GM12891 (cell line): ENCODE data around the gene ANKMY1.

Source experiments
- DNase-seq: peaks from one replicate; pipeline ENCODE4 v3.0.0; 2011; ENCODE audit warnings: low spot score; ENCODE audit not compliant: insufficient read length
- FAIRE-seq: peaks from 2 replicates; lab custom pipeline; 2011; peaks lifted over from hg19 to GRCh38; lab: Jason Lieb, UNC
- PAX5 ChIP-seq: IDR thresholded peaks from 2 replicates; pipeline ENCODE4 v1.6.1; 2011; ENCODE audit warnings: low read length, moderate library complexity, mild to moderate bottlenecking; ENCODE audit not compliant: insufficient read depth, severe bottlenecking
- POLR2A ChIP-seq: IDR thresholded peaks from 2 replicates; pipeline ENCODE4 v1.6.1; 2011; ENCODE audit warnings: low read depth, low read length, control low read depth
- POLR2AphosphoS5 ChIP-seq: IDR thresholded peaks from 2 replicates; pipeline ENCODE4 v1.6.1; 2011; ENCODE audit warnings: low read depth, low read length, control low read depth
- POU2F2 ChIP-seq: IDR thresholded peaks from 2 replicates; pipeline ENCODE4 v1.6.1; 2011; ENCODE audit warnings: low read depth, mild to moderate bottlenecking, control low read depth, low read length, moderate library complexity
- SPI1 ChIP-seq: IDR thresholded peaks from 2 replicates; pipeline ENCODE4 v1.6.1; 2011; ENCODE audit warnings: low read depth, low read length, control low read depth
- TAF1 ChIP-seq: IDR thresholded peaks from 2 replicates; pipeline ENCODE4 v1.6.1; 2011; ENCODE audit warnings: low read depth, low read length, control low read depth

Gene ANKMY1

GRCh38 chr2:240506406-240507059 lies 51.3 kb downstream of the ANKMY1 start:
- DNase-seq (no peak), FAIRE-seq (no peak)
- TF ChIP-seq POU2F2: no peak
- TF ChIP-seq POLR2AphosphoS5: no peak
- TF ChIP-seq SPI1: no peak
- no peak for TF ChIP-seq TAF1
- no peak for TF ChIP-seq PAX5
- no peak for TF ChIP-seq POLR2A

DNA sequence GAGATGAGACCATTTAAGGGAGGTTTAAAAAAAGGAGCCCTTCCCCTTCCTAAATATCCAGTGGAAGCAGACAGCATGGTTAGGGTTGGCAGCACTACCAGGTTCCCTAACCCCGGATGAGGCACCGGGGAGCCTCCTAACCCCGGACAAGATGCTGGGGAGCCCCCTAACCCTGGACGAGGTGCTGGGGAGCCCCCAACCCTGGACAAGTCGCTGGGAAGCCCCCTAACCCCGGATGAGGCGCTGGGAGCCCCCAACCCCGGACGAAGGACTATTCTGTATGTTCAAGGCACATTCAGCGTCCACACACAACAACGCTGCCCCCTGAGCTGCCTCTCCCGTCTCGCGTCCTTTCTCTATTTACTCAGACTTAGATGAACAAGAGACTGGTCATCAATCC lies 51.9 kb downstream of the ANKMY1 start:
- no peak for FAIRE-seq
- TF ChIP-seq POLR2AphosphoS5 (no peak), TAF1 (no peak)

DNA sequence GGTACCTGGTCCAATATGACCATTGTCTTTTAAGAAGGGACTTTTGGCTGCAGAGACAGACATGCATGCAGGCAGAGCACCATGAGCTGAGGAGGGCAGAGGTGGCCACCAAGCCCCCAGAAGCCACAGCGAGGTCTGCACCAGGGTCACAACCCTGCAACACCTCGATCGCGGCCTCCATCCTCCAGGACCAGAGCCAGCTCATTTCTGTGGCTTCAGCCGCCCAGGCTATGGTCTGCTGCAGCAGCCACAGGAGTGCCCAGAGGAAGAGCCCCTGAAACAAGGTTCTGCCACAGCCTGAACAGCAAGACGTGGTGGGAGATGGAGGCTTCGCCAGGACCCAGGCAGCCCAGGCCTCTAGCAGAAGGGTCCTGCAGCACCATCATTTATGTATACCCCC lies 53.9 kb downstream of the ANKMY1 start:
- no peak for DNase-seq
- FAIRE-seq: no peak
- TF ChIP-seq PAX5: no peak
- no peak for TF ChIP-seq TAF1
- TF ChIP-seq POLR2A: no peak
- TF ChIP-seq POU2F2: no peak
- TF ChIP-seq SPI1: no peak
- no peak for TF ChIP-seq POLR2AphosphoS5

More for the DNA sequence above, 51.9 kb downstream of the ANKMY1 start:
- no peak for DNase-seq

DNA sequence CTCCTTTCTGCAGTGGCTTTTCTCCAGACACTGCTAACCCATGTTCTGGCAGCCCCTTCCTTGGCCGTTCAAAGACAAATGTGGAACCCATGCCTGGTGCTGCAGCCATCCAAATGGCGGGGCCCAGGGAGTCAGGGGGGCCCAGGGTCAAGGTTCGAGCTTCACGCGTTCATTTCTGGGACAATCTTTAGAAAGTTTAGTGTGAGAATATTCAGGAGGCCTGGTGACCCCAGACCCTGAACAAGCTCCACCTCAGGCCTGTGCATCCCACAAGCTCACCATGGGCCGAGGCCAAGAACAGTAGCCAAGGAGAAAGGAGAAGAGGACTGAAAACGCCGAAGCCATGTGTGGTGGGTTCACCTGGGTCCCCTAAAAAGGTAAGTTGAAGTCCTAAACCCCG lies 54.4 kb downstream of the ANKMY1 start:
- DNase-seq (no peak), FAIRE-seq (no peak)
- TF ChIP-seq POLR2AphosphoS5 (no peak), PAX5 (no peak), POLR2A (no peak), SPI1 (no peak), POU2F2 (no peak), TAF1 (no peak)

DNA sequence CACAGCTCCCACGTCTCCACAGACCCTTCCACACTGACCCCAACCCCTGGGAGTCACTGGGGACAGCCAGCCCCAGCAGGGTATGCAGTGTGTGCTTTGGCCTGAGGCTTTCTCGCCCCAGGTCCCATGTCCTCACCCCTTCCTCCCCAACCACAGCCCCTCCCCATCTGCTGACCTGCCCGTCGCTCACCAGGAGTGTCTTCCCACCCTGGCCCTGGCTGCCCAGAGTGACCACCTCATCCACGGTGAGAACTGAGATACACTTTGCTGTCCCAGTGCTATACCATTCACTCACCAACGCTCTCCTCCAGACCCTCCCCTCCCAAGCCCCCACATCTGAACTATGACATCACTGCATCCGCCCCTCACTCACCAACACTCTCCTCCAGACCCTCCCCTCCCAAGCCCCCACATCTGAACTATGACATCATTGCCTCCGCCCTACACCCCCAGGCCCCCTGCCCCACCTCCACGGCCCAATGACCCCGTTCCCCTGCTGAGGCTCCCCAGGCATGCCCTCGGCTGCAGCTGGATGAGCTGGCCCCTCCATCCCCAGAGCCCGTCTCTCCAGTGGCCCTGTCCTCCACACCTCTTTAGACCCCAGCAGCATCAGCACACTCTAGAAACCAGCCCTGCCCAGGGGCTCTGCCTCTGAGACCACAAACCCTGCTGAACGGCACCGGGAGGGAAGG lies 55.2 kb downstream of the ANKMY1 start:
- no peak for DNase-seq
- no peak for FAIRE-seq
- TF ChIP-seq POLR2A (no peak), POLR2AphosphoS5 (no peak), POU2F2 (no peak), SPI1 (no peak), TAF1 (no peak), PAX5 (no peak)

DNA sequence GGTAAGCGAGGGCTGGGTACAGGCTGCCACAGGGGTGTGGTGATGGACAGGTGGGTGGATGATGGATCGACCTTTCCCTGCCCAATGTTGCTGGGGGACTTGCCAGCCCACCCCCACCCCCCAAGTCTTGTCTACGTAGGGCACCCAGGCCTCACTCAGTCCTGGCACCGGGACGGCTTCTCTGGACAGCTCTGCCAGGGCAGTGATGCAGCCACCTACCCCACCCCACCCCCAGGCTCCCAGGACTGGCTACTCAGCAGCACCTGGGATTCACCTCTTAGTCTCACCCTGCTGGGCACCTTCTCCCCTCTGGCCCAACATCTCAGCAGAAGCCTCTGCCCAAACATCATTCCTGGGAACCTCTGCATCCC lies 55.7 kb downstream of the ANKMY1 start:
- DNase-seq: no peak
- no peak for TF ChIP-seq TAF1
- FAIRE-seq: no peak

- no peak for TF ChIP-seq POLR2A
- no peak for TF ChIP-seq PAX5
- TF ChIP-seq SPI1: no peak
- TF ChIP-seq POLR2AphosphoS5: no peak
- no peak for TF ChIP-seq POU2F2
- TF ChIP-seq TAF1: no peak
- no peak for DNase-seq
- FAIRE-seq: no peak
These were observed 56.2 kb downstream of the ANKMY1 start for GRCh38 chr2:240501531-240501991.

- no peak for TF ChIP-seq POU2F2
- no peak for TF ChIP-seq POLR2A
- peak; percentile 74 for FAIRE-seq
- DNase-seq: no peak
These were observed 57.0 kb downstream of the ANKMY1 start for GRCh38 chr2:240500561-240501423.

DNA sequence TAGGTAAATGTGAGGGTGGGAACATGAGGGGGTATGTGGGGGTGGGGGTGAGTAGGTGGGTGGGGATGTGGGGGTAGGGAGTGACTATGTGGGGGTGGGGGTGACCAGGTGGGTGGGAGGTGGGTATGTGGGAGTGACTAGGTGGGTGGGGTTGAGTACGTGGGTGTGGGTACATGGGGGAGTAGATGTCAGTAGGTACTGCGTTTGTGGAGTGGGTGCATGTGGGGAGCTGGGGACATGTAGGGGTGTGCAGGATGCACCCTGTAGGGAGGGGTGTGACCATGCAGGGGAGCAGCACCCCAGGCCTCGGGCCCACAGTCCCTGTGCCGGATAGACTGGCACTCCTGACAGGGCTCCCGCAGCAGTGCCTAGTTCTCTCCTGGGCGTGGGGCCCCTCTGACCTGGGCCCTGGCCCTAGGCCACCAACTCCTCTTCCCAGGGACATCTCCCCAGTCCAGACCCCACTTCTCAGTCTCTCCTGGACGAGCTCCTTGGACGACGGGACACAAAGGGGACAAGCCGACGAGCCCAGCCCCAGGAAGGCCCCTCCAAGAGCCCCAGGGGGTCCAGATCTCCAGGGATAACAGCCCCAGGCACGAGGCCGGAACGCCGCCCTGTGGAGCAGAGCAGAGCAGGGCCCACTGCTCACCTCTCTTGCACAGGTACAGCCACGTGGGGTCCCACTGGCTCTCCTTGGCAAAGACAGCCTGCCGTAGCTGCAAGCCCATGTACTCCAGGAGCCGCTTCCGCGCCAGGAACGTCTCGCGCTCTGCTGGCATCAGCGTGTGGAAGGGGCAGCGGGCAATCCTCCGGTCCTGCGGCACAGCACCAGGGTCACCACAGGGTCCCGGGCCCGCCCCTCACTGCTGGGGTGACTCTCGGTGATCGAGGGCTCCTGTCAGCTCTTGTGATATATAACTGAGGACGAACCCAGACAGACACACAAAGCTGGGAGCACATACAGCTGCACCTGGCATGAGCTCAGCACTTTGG lies 58.2 kb downstream of the ANKMY1 start:
- DNase-seq (no peak), FAIRE-seq (no peak)
- TF ChIP-seq POU2F2: no peak
- no peak for TF ChIP-seq POLR2A
- no peak for TF ChIP-seq SPI1
